SU-DHL-6 (cell line): ENCODE results near the gene FZD8.

Source experiments
- CTCF ChIP-seq: fragments of 200-600 bp; sonication (generic); IDR thresholded peaks from one replicate; pipeline ENCODE4 v1.5.1; 2017; ENCODE audit warnings: antibody characterized with exemption, mild to moderate bottlenecking, low read length, moderate library complexity; ENCODE audit not compliant: insufficient read depth, poor library complexity, severe bottlenecking
- EZH2phosphoT487 ChIP-seq: fragments of 200-600 bp; sonication (generic), shearing (Covaris generic); conservative IDR thresholded peaks from 2 replicates; pipeline ENCODE4 v1.6.1; 2018; ENCODE audit warnings: mild to moderate bottlenecking, antibody characterized with exemption, low read length, moderate library complexity, mixed read lengths

GRCh38 chr10:35674843-35675242 lies 32.7 kb upstream of the FZD8 start:
- TF ChIP-seq CTCF (no peak), EZH2phosphoT487 (no peak)
